IPS-11a (cell line): ENCODE data around the gene ADCK2.
A peak's percentile ranks its signal among the peaks of the same experiment; 100 is the strongest.
"Not testable (repeated sequence)": the region's sequence is repeated elsewhere in the genome, so short reads cannot be mapped to it uniquely, and the experiment has no call there.

ENCODE experiments used
- H3K4me3 ChIP-seq: one replicate; pipeline ENCODE4 v1.5.1; 2013; ENCODE audit warnings: low read depth, low read length, control low read depth

The ADCK2 gene

GRCh38 chr7:140672382-140673062 lies at the start of gene ADCK2:
ADCK2 (plus strand) TSS chr7:140672945; CDS start chr7:140673331, 386 bp downstream.
- H3K4me3 ChIP-seq, result peak within 1 kb of the TSS; percentile 62

GRCh38 chr7:140623980-140624379 lies 48.8 kb upstream of the ADCK2 start:
- no peak overlapping the region for H3K4me3 ChIP-seq

GRCh38 chr7:140624392-140625191 lies 48.2 kb upstream of the ADCK2 start:
- no peak overlapping the region for H3K4me3 ChIP-seq

- not testable (repeated sequence) for H3K4me3 ChIP-seq
Measured at GRCh38 chr7:140625192-140625558, 47.6 kb upstream of the ADCK2 start.

- H3K4me3 ChIP-seq, result no peak overlapping the region
Measured at GRCh38 chr7:140625908-140626868, 46.6 kb upstream of the ADCK2 start.

- no peak overlapping the region for H3K4me3 ChIP-seq
Measured at GRCh38 chr7:140631021-140631420, 41.7 kb upstream of the ADCK2 start.

GRCh38 chr7:140631602-140632001 lies 41.1 kb upstream of the ADCK2 start:
- H3K4me3 ChIP-seq, result no peak overlapping the region

GRCh38 chr7:140635345-140635744 lies 37.4 kb upstream of the ADCK2 start:
- H3K4me3 ChIP-seq, result no peak overlapping the region

GRCh38 chr7:140635816-140636215 lies 36.9 kb upstream of the ADCK2 start:
- H3K4me3 ChIP-seq, result no peak overlapping the region

- no peak overlapping the region for H3K4me3 ChIP-seq
Measured at GRCh38 chr7:140637400-140637799, 35.3 kb upstream of the ADCK2 start.

- H3K4me3 ChIP-seq, result no peak overlapping the region
Measured at GRCh38 chr7:140638173-140638791, 34.5 kb upstream of the ADCK2 start.

- peak overlapping the region; percentile 63 for H3K4me3 ChIP-seq
Measured at GRCh38 chr7:140639366-140640053, 33.2 kb upstream of the ADCK2 start.

GRCh38 chr7:140640060-140640637 lies 32.6 kb upstream of the ADCK2 start:
- peak overlapping the region; percentile 63 for H3K4me3 ChIP-seq

GRCh38 chr7:140640727-140641523 lies 31.8 kb upstream of the ADCK2 start, which contains the start of gene DENND2A:
DENND2A (minus strand) TSS chr7:140640813; CDS start chr7:140602397, 38,416 bp downstream.
- H3K4me3 ChIP-seq, result peak within 1 kb of the TSS; percentile 63

GRCh38 chr7:140641524-140642195 lies 31.1 kb upstream of the ADCK2 start:
- H3K4me3 ChIP-seq, result no peak overlapping the region

- no peak overlapping the region for H3K4me3 ChIP-seq
Measured at GRCh38 chr7:140643416-140643815, 29.3 kb upstream of the ADCK2 start.

- not testable (repeated sequence) for H3K4me3 ChIP-seq
Measured at GRCh38 chr7:140644761-140645160, 28.0 kb upstream of the ADCK2 start.

- H3K4me3 ChIP-seq, result no peak overlapping the region
Measured at GRCh38 chr7:140645166-140645900, 27.4 kb upstream of the ADCK2 start.
